OCI-LY1 (cell line): ENCODE results near the gene SRD5A1.

Experiments used
- H2AFZ ChIP-seq: fragments of 200-600 bp; sonication (generic), shearing (Covaris generic); 2 replicates; pipeline ENCODE4 v1.6.0; 2014; ENCODE audit warnings: antibody characterized with exemption, mild to moderate bottlenecking, low read length
- H3F3A ChIP-seq: fragments of 200-600 bp; sonication (generic), shearing (Covaris generic); 2 replicates; pipeline ENCODE4 v1.6.0; 2014; ENCODE audit warnings: mild to moderate bottlenecking, antibody characterized with exemption, low read length, moderate library complexity; ENCODE audit not compliant: insufficient read depth
- H3K27ac ChIP-seq: fragments of 200-600 bp; sonication (generic); 2 replicates; pipeline ENCODE4 v1.5.1; 2014; ENCODE audit warnings: low read length, mixed run types, mild to moderate bottlenecking, low read depth; ENCODE audit not compliant: poor library complexity, severe bottlenecking
- H3K27me3 ChIP-seq: fragments of 200-600 bp; sonication (generic); 2 replicates; pipeline ENCODE4 v1.6.0; 2014; ENCODE audit warnings: antibody characterized with exemption, mild to moderate bottlenecking, low read length, moderate library complexity; ENCODE audit not compliant: insufficient read depth
- H3K36me3 ChIP-seq: fragments of 200-600 bp; sonication (generic); 2 replicates; pipeline ENCODE4 v1.6.1; 2014; ENCODE audit warnings: mild to moderate bottlenecking, antibody characterized with exemption, low read length, moderate library complexity, mixed read lengths; ENCODE audit not compliant: insufficient read depth
- H3K4me1 ChIP-seq: fragments of 200-600 bp; sonication (generic); 2 replicates; pipeline ENCODE4 v1.5.1; 2014; ENCODE audit warnings: mild to moderate bottlenecking, low read length, moderate library complexity; ENCODE audit not compliant: insufficient read depth, severe bottlenecking
- H3K4me2 ChIP-seq: fragments of 200-600 bp; sonication (generic), shearing (Covaris generic); 2 replicates; pipeline ENCODE4 v1.6.1; 2014; ENCODE audit warnings: low read length
- H3K4me3 ChIP-seq: fragments of 200-600 bp; sonication (generic); 2 replicates; pipeline ENCODE4 v1.5.1; 2014; ENCODE audit warnings: low read length, low read depth, mild to moderate bottlenecking, mixed read lengths; ENCODE audit not compliant: poor library complexity, severe bottlenecking
- H3K79me2 ChIP-seq: fragments of 200-600 bp; shearing (Covaris generic); 2 replicates; pipeline ENCODE4 v1.6.1; 2016; ENCODE audit warnings: mixed run types, low read length, mixed read lengths; ENCODE audit not compliant: insufficient read depth
- H3K9ac ChIP-seq: fragments of 200-600 bp; sonication (generic), shearing (Covaris generic); 2 replicates; pipeline ENCODE4 v1.6.1; 2014; ENCODE audit warnings: mild to moderate bottlenecking, low read length, mixed read lengths
- H3K9me2 ChIP-seq: fragments of 200-600 bp; sonication (generic), shearing (Covaris generic); 2 replicates; pipeline ENCODE4 v1.6.1; 2014; ENCODE audit warnings: low read depth, mild to moderate bottlenecking, low read length, mixed read lengths
- H3K9me3 ChIP-seq: fragments of 200-600 bp; shearing (Covaris generic); 2 replicates; pipeline ENCODE4 v1.6.1; 2014; ENCODE audit warnings: low read length, mixed read lengths
- H4K20me1 ChIP-seq: fragments of 200-600 bp; sonication (generic), shearing (Covaris generic); 2 replicates; pipeline ENCODE4 v1.6.0; 2016; ENCODE audit warnings: mild to moderate bottlenecking, low read length; ENCODE audit not compliant: insufficient read depth
- CTCF ChIP-seq: fragments of 200-600 bp; sonication (generic), shearing (Covaris generic); IDR thresholded peaks from 2 replicates; pipeline ENCODE4 v1.5.1; 2017; ENCODE audit warnings: mild to moderate bottlenecking, antibody characterized with exemption, low read length, moderate library complexity, mixed read lengths
- EZH2 ChIP-seq: fragments of 200-600 bp; sonication (generic), shearing (Covaris generic); IDR thresholded peaks from 2 replicates; pipeline ENCODE4 v1.8.0; 2017; ENCODE audit warnings: borderline replicate concordance, mixed run types, mild to moderate bottlenecking, antibody characterized with exemption, low read length, moderate library complexity, mixed read lengths

Gene SRD5A1

GRCh38 chr5:6595405-6595804 is 37.8 kb upstream of the SRD5A1 start:
- H3K4me3 ChIP-seq = no peak overlapping the region
- H3F3A ChIP-seq = no peaks in the 10 kb centered on the region
- TF ChIP-seq EZH2 = no peak
- TF ChIP-seq CTCF = no peak
- H3K79me2 ChIP-seq = no peaks in the 10 kb centered on the region
- no peaks in the 10 kb centered on the region for H3K9me2 ChIP-seq
- no peaks in the 10 kb centered on the region for H3K4me1 ChIP-seq
- H2AFZ ChIP-seq = no peak overlapping the region
- H3K27ac ChIP-seq = no peak overlapping the region
- H4K20me1 ChIP-seq = no peaks in the 10 kb centered on the region
- no peak overlapping the region for H3K9ac ChIP-seq
- no peaks in the 10 kb centered on the region for H3K27me3 ChIP-seq
- H3K9me3 ChIP-seq = no peaks in the 10 kb centered on the region
- H3K4me2 ChIP-seq = no peak overlapping the region
- H3K36me3 ChIP-seq = peaks cover 43% of the 10 kb centered on the region

- Histone ChIP-seq H3K4me3 (no peak overlapping the region), H3K4me2 (no peak overlapping the region), H3K9me3 (no peaks in the 10 kb centered on the region), H4K20me1 (no peaks in the 10 kb centered on the region), H3K27ac (no peak overlapping the region), H3K9me2 (no peaks in the 10 kb centered on the region), H2AFZ (no peak overlapping the region), H3F3A (no peaks in the 10 kb centered on the region), H3K36me3 (peaks cover 53% of the 10 kb centered on the region), H3K9ac (no peak overlapping the region), H3K4me1 (no peaks in the 10 kb centered on the region), H3K79me2 (no peaks in the 10 kb centered on the region), H3K27me3 (no peaks in the 10 kb centered on the region)
- TF ChIP-seq EZH2 = no peak
- no peak for TF ChIP-seq CTCF
Measured at GRCh38 chr5:6596388-6596787, 36.9 kb upstream of the SRD5A1 start.

GRCh38 chr5:6597557-6597956 is 35.7 kb upstream of the SRD5A1 start:
- no peaks in the 10 kb centered on the region for H4K20me1 ChIP-seq
- H3K4me2 ChIP-seq = no peak overlapping the region
- TF ChIP-seq EZH2 (no peak), CTCF (no peak)
- H3K27me3 ChIP-seq = no peaks in the 10 kb centered on the region
- no peak overlapping the region for H3K9ac ChIP-seq
- no peaks in the 10 kb centered on the region for H3K9me3 ChIP-seq
- no peak overlapping the region for H3K4me3 ChIP-seq
- peaks cover 65% of the 10 kb centered on the region for H3K36me3 ChIP-seq
- no peaks in the 10 kb centered on the region for H3K9me2 ChIP-seq
- no peaks in the 10 kb centered on the region for H3K4me1 ChIP-seq
- H3F3A ChIP-seq = no peaks in the 10 kb centered on the region
- H3K27ac ChIP-seq = no peak overlapping the region
- no peaks in the 10 kb centered on the region for H3K79me2 ChIP-seq
- no peak overlapping the region for H2AFZ ChIP-seq
